Ascending aorta (tissue), 2 donors: Measurements from ENCODE around the gene ATP13A3. TPM values are rescaled to one million over a fixed set of nuclear protein-coding genes. Genes with fewer than 3 reads are reported as not detected.

Experiments
- DNase-seq, 2 donors: peaks; one replicate each; pipeline ENCODE4 v3.0.0-alpha.2; 2019; ENCODE audit warnings: low spot score in 2 of 2
- H3K27ac ChIP-seq, 2 donors: fragments of 200-600 bp; sonication (generic); one replicate each; pipeline ENCODE4 v1.5.1; 2016 to 2017; ENCODE audit warnings: mild to moderate bottlenecking in 1 of 2
- H3K27me3 ChIP-seq: fragments of 200-600 bp; sonication (generic); one replicate; pipeline ENCODE4 v1.5.1; 2017
- H3K36me3 ChIP-seq, 2 donors: fragments of 200-600 bp; sonication (generic); one replicate each; pipeline ENCODE4 v1.5.1; 2016
- H3K4me1 ChIP-seq, 2 donors: fragments of 200-600 bp; sonication (generic); one replicate each; pipeline ENCODE4 v1.5.1; 2016 to 2017; ENCODE audit warnings: mild to moderate bottlenecking in 1 of 2
- H3K4me3 ChIP-seq, 2 donors: fragments of 200-600 bp; sonication (generic); one replicate each; pipeline ENCODE4 v1.5.1; 2016 to 2017; ENCODE audit warnings: mild to moderate bottlenecking in 1 of 2
- H3K9me3 ChIP-seq, 2 donors: fragments of 200-600 bp; sonication (generic); one replicate each; pipeline ENCODE4 v1.5.1; 2016
- CTCF ChIP-seq, 3 experiments: fragments of 200-600 bp in 2 of 3; fragments of 450-650 bp in 1 of 3; sonication (generic) in 2 of 3; IDR thresholded peaks; one replicate each; pipeline ENCODE4 v1.5.1; 2016 to 2019; ENCODE audit warnings: antibody characterized with exemption in 3 of 3, mild to moderate bottlenecking in 1 of 3, moderate library complexity in 1 of 3
- intact Hi-C: fragments of 100-400 bp; cut with DNase I; formaldehyde crosslinking; loops from one replicate; pipeline ENCODE4 v1.15.1; 2023
- total RNA-seq: library from RNA; depleted of rRNA; stranded (reverse); fragments of >200 nt; gene quantifications from one replicate; pipeline ENCODE4 v1.1.0, GENCODE V29; 2016

ATP13A3 gene
- total RNA-seq, 1 donor from 2014 or later, result 53.6 TPM

GRCh38 chr3:194470615-194471014, 16.2 kb downstream of the ATP13A3 start:
- H3K27ac ChIP-seq, result peak overlapping the region in 1 of 2 donors; percentile 57
- intact Hi-C loops, result no loop called here

GRCh38 chr3:194469977-194470376, 16.8 kb downstream of the ATP13A3 start:
- intact Hi-C loops, result no loop called here

More at GRCh38 chr3:194470615-194471014, 16.2 kb downstream of the ATP13A3 start:
- TF ChIP-seq CTCF (IDR thresholded peaks at IDR 0.05), result no peak
- Histone ChIP-seq H3K4me1 (peaks cover 0 to 11% of the 10 kb centered on the region in 2 donors), H3K9me3 (no peaks in the 10 kb centered on the region), H3K27me3 (no peaks in the 10 kb centered on the region), H3K36me3 (no peaks in the 10 kb centered on the region), H3K4me3 (no peak overlapping the region)
- no peak for DNase-seq

GRCh38 chr3:194468086-194468485, 18.7 kb downstream of the ATP13A3 start:
- H3K9me3 ChIP-seq, result no peaks in the 10 kb centered on the region
- no peak overlapping the region for H3K27ac ChIP-seq
- DNase-seq, result no peak
- no peaks in the 10 kb centered on the region for H3K27me3 ChIP-seq
- no peak overlapping the region for H3K4me3 ChIP-seq
- peaks cover 0 to 11% of the 10 kb centered on the region in 2 donors for H3K4me1 ChIP-seq
- no peak for TF ChIP-seq CTCF (IDR thresholded peaks at IDR 0.05)
- no peaks in the 10 kb centered on the region for H3K36me3 ChIP-seq
- intact Hi-C loops, result no loop called here

More at GRCh38 chr3:194469977-194470376, 16.8 kb downstream of the ATP13A3 start:
- TF ChIP-seq CTCF (IDR thresholded peaks at IDR 0.05), result no peak
- H3K9me3 ChIP-seq, result no peaks in the 10 kb centered on the region
- H3K27ac ChIP-seq, result peak overlapping the region in 1 of 2 donors; percentile 57
- H3K36me3 ChIP-seq, result no peaks in the 10 kb centered on the region
- H3K27me3 ChIP-seq, result no peaks in the 10 kb centered on the region
- H3K4me3 ChIP-seq, result no peak overlapping the region
- H3K4me1 ChIP-seq, result peaks cover 0 to 11% of the 10 kb centered on the region in 2 donors
- DNase-seq, result no peak

GRCh38 chr3:194466761-194467356, 19.9 kb downstream of the ATP13A3 start:
- Histone ChIP-seq H3K27ac (no peak overlapping the region), H3K36me3 (no peaks in the 10 kb centered on the region), H3K27me3 (no peaks in the 10 kb centered on the region), H3K9me3 (no peaks in the 10 kb centered on the region), H3K4me1 (peaks cover 0 to 8% of the 10 kb centered on the region in 2 donors), H3K4me3 (no peak overlapping the region)
- intact Hi-C loops, result no loop called here
- no peak for DNase-seq
- no peak for TF ChIP-seq CTCF (IDR thresholded peaks at IDR 0.05)

- H3K4me3 ChIP-seq, result no peak overlapping the region
- no peaks in the 10 kb centered on the region for H3K36me3 ChIP-seq
- DNase-seq, result no peak
- H3K27ac ChIP-seq, result no peak overlapping the region
- TF ChIP-seq CTCF (IDR thresholded peaks at IDR 0.05), result no peak
- no peaks in the 10 kb centered on the region for H3K27me3 ChIP-seq
- intact Hi-C loops, result no loop called here
- H3K4me1 ChIP-seq, result peaks cover 0 to 6% of the 10 kb centered on the region in 2 donors
- no peaks in the 10 kb centered on the region for H3K9me3 ChIP-seq
Observed at GRCh38 chr3:194465920-194466570, 20.8 kb downstream of the ATP13A3 start.
